Natural killer cell (primary cell): ENCODE measurements around the gene ZNF503. TPM values are rescaled to one million over a fixed set of nuclear protein-coding genes. Genes with fewer than 3 reads are reported as not detected.

Experiments
- ATAC-seq, 3 donors: fragments of 150-1000 bp in 2 of 3; fragments of 200-7000 bp in 1 of 3; cut with Tn5 transposase; 1 replicate in 1 of 3; 2 replicates in 2 of 3; pipeline ENCODE4 v1.10.0; 2021; ENCODE audit warnings: mild to moderate bottlenecking in 2 of 3, moderate library complexity in 2 of 3
- DNase-seq, 2 donors: peaks; one replicate each; pipeline versions ENCODE4 v3.0.0 to v3.0.0-alpha.2; 2013 to 2021; ENCODE audit warnings: mixed read lengths in 1 of 2
- H3K27ac ChIP-seq: one replicate; pipeline ENCODE4 v1.5.1; 2013; ENCODE audit warnings: mild to moderate bottlenecking, low read length
- H3K27me3 ChIP-seq: one replicate; pipeline ENCODE4 v1.6.1; 2013; ENCODE audit warnings: low read length; ENCODE audit not compliant: control insufficient read depth, insufficient read depth
- H3K36me3 ChIP-seq: one replicate; pipeline ENCODE4 v1.6.1; 2013; ENCODE audit warnings: low read length; ENCODE audit not compliant: control insufficient read depth, insufficient read depth
- H3K4me1 ChIP-seq: one replicate; pipeline ENCODE4 v1.6.1; 2013; ENCODE audit warnings: low read length; ENCODE audit not compliant: control insufficient read depth, insufficient read depth
- H3K4me3 ChIP-seq: one replicate; pipeline ENCODE4 v1.5.1; 2013; ENCODE audit warnings: low read length
- H3K9me3 ChIP-seq: one replicate; pipeline ENCODE4 v1.6.1; 2013; ENCODE audit warnings: low read length; ENCODE audit not compliant: control insufficient read depth, insufficient read depth
- H3K27ac Mint-ChIP-seq, 2 donors: one replicate each; pipeline ENCODE4 v1.8.0; 2022; ENCODE audit warnings: mild to moderate bottlenecking in 2 of 2, mixed read lengths in 2 of 2, moderate library complexity in 1 of 2
- H3K27me3 Mint-ChIP-seq, 2 donors: one replicate each; pipeline ENCODE4 v1.8.0; 2022; ENCODE audit warnings: low read depth in 2 of 2, mixed read lengths in 2 of 2
- H3K36me3 Mint-ChIP-seq: one replicate; pipeline ENCODE4 v1.8.0; 2022; ENCODE audit warnings: mixed read lengths
- H3K4me1 Mint-ChIP-seq, 2 donors: one replicate each; pipeline ENCODE4 v1.8.0; 2022; ENCODE audit warnings: mixed read lengths in 2 of 2
- H3K4me3 Mint-ChIP-seq: one replicate; pipeline ENCODE4 v1.8.0; 2022; ENCODE audit warnings: mild to moderate bottlenecking, moderate library complexity, mixed read lengths
- H3K9me3 Mint-ChIP-seq, 2 donors: one replicate each; pipeline ENCODE4 v1.8.0; 2022; ENCODE audit warnings: mixed read lengths in 2 of 2
- WGBS: methylation state at CpG from one replicate; pipeline ENCODE4 v1.1.7; 2013; ENCODE audit warnings: missing lambda C conversion rate; ENCODE audit not compliant: insufficient coverage; 5-methylcytosine and 5-hydroxymethylcytosine counted together
- intact Hi-C: fragments of 100-400 bp; cut with micrococcal nuclease; formaldehyde crosslinking; loops from one replicate; pipeline ENCODE4 v1.14.2; 2022
- total RNA-seq, 4 donors: library from RNA; stranded (reverse); fragments of 120-200 nt in 1 of 4; gene quantifications; one replicate each; pipeline versions ENCODE4 v1.2.3 to v1.2.4, GENCODE V29; 2013 to 2022
- TF ChIP-seq, protein P1 (sequence below): fragments of 200-600 bp; IDR thresholded peaks from one replicate; pipeline ENCODE4 v1.8.0; 2022; ENCODE audit warnings: antibody characterized with exemption

ZNF503 gene
- total RNA-seq, 3 donors from 2014 or later (not counting 1 experiment from before 2014, with no cell fraction given): 0.27 to 1.2 (median 0.73) TPM

DNA sequence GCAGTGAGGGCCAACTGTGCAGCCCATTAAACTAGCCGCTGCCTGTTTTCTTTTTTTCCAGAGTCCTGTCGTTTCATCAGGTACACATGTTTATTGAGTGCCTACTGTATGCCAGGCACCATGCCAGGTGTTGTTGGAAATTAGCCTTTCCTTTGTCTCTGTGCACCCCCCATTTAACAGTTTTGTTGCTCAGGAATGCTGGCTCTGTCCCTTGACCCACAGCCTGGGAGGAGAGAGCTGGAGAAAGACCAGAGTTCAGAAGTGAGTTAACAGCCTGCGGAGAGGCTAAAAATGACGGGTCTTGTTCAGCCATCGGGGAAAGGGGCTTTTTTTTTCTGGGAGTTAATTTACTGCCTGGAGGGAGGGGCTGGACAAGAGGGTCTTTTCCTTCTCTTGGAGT lies 31.2 kb upstream of the ZNF503 start:
- H3K27me3 Mint-ChIP-seq: peaks cover 25 to 32% of the 10 kb centered on the region in 2 donors
- Histone ChIP-seq H3K27me3 (no peaks in the 10 kb centered on the region), H3K27ac (no peak overlapping the region), H3K4me3 (no peak overlapping the region), H3K9me3 (no peaks in the 10 kb centered on the region), H3K36me3 (no peaks in the 10 kb centered on the region), H3K4me1 (peaks cover 22% of the 10 kb centered on the region)
- H3K4me3 Mint-ChIP-seq: no peak overlapping the region
- H3K4me1 Mint-ChIP-seq: peaks cover 0 to 18% of the 10 kb centered on the region in 2 donors
- intact Hi-C loops: no loop called here
- DNase-seq (no peak), ATAC-seq (no peak)
- WGBS: 90% methylated on average over 5 of the region's 5 CpGs
- no peak overlapping the region for H3K27ac Mint-ChIP-seq
- H3K9me3 Mint-ChIP-seq: no peaks in the 10 kb centered on the region
- no peaks in the 10 kb centered on the region for H3K36me3 Mint-ChIP-seq
- TF ChIP-seq, protein P1, sequence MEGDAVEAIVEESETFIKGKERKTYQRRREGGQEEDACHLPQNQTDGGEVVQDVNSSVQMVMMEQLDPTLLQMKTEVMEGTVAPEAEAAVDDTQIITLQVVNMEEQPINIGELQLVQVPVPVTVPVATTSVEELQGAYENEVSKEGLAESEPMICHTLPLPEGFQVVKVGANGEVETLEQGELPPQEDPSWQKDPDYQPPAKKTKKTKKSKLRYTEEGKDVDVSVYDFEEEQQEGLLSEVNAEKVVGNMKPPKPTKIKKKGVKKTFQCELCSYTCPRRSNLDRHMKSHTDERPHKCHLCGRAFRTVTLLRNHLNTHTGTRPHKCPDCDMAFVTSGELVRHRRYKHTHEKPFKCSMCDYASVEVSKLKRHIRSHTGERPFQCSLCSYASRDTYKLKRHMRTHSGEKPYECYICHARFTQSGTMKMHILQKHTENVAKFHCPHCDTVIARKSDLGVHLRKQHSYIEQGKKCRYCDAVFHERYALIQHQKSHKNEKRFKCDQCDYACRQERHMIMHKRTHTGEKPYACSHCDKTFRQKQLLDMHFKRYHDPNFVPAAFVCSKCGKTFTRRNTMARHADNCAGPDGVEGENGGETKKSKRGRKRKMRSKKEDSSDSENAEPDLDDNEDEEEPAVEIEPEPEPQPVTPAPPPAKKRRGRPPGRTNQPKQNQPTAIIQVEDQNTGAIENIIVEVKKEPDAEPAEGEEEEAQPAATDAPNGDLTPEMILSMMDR: no peak

DNA sequence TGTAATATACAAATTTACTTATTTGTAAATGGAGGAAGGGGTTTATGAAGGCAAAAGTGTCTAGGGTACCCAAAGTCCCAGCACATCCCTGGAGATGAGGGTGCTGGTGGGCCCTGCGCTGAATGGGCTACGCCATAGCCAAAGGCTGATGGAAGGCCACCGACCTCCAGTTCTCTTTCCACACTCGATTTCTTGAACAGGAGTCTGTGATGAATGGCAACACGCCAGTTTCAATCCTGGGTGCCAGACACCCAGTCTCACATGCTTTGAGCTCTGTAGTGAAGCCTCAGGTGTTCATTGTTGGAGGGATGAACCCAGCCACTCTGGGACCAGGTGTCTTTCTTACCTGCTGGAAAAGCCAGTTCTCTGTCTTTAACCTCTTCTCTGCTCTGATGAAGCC lies 30.6 kb upstream of the ZNF503 start:
- 87% methylated on average over 5 of the region's 5 CpGs for WGBS
- H3K27ac Mint-ChIP-seq: no peak overlapping the region
- H3K36me3 Mint-ChIP-seq: no peaks in the 10 kb centered on the region
- intact Hi-C loops: no loop called here
- peak overlapping the region; percentile 85 for H3K4me3 Mint-ChIP-seq
- H3K9me3 Mint-ChIP-seq: no peaks in the 10 kb centered on the region
- no peak for ATAC-seq
- Histone ChIP-seq H3K27me3 (no peaks in the 10 kb centered on the region), H3K9me3 (no peaks in the 10 kb centered on the region), H3K4me3 (no peak overlapping the region), H3K36me3 (no peaks in the 10 kb centered on the region), H3K27ac (no peak overlapping the region), H3K4me1 (peaks cover 22% of the 10 kb centered on the region)
- DNase-seq: no peak
- peaks cover 0 to 18% of the 10 kb centered on the region in 2 donors for H3K4me1 Mint-ChIP-seq
- TF ChIP-seq, protein P1: no peak
- peaks cover 25 to 32% of the 10 kb centered on the region in 2 donors for H3K27me3 Mint-ChIP-seq

DNA sequence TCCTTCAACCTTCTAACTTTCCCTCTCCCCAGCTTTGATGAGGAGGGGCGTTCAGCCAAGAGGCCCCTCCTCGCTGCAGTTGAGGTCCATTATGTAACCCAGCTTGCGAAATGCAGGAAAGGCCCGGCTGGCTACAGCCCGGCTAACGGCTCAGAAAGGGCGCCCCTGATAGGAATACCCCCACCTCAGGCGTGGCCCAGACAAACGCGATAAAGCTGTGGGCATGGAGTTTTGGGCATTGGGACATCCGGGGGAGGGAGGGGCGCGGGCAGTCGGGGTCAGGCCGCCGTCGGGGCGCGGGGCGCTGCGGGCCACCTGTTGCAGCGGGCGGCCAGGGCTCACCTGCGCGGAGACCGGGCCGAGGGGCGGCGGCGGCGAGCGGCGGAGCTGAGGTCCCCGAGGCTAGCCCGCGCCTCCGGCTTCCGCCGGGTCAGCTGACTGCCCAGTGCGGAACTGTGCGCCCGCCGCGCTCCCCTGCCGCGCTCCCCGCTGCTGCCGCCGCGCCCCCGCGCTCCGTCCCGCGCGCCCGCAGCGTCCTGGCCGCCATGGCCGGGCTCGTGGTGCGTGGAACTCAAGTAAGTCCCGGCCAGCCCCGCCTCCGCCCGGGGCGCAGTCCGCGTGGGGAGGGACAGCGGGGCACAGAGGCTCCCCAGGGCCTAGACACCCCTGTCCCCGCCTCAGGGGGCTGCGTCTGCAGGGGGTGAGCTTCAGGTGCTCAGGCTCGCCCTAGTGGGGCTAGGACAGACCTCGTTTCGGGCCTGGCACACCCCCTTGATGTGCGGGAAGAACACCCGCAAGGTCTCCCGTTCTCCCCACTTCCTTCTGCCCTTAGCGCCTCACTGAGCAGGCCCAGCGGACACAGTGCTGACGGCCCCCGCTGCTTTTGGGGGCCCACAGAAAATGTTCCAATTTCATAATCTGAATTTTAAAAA lies 29.9 kb upstream of the ZNF503 start, which contains the start of gene LRMDA:
TSS of gene LRMDA (plus strand) at position 445 of the 932 bp plus-strand sequence.
- H3K4me1 ChIP-seq: peaks cover 22% of the 10 kb centered on the region
- 3% methylated on average over 82 of the region's 82 CpGs for WGBS
- ATAC-seq (peak; percentile 57 to 68 (median 68)), DNase-seq (no peak)
- Mint-ChIP-seq H3K4me1 (peaks cover 0 to 18% of the 10 kb centered on the region in 2 donors), H3K4me3 (peak within 1 kb of the TSS; percentile 85), H3K27me3 (peaks cover 25 to 32% of the 10 kb centered on the region in 2 donors), H3K36me3 (no peaks in the 10 kb centered on the region), H3K27ac (peak within 1 kb of the TSS in 1 of 2 donors; percentile 63), H3K9me3 (no peaks in the 10 kb centered on the region)
- H3K27me3 ChIP-seq: no peaks in the 10 kb centered on the region
- TF ChIP-seq, protein P1: no peak
- intact Hi-C loops: no loop called here
- no peaks in the 10 kb centered on the region for H3K36me3 ChIP-seq
- no peaks in the 10 kb centered on the region for H3K9me3 ChIP-seq
- H3K4me3 ChIP-seq: peak within 1 kb of the TSS; percentile 42
- H3K27ac ChIP-seq: no peak within 1 kb of the TSS
